K562 (cell line): Measurements from ENCODE around the gene ALK. TPM values are rescaled to one million over a fixed set of nuclear protein-coding genes. Genes with fewer than 3 reads are reported as not detected.

Experiments used
- ATAC-seq: fragments of 200-7000 bp; cut with Tn5 transposase; 3 replicates; pipeline ENCODE4 v1.9.1; 2020; ENCODE audit warnings: moderate library complexity
- BruUV-seq: library from RNA; stranded (reverse); fragments of 400-500 nt; replicated peaks from 2 replicates; lab custom pipeline; 2021; lab: Mats Ljungman, UMichigan
- CTCF ChIA-PET: fragments of 300-600 bp; formaldehyde crosslinking; extraction: SDS; loops from one replicate; lab custom pipeline; 2021; ENCODE audit warnings: low intra/inter-chr PET ratio; lab: Yijun Ruan, JAX
- POLR2A ChIA-PET: fragments of 300-600, 350-650 bp; sonication (Branson Sonifier 250); formaldehyde crosslinking; extraction: SDS; loops from one replicate; lab custom pipeline; 2021; ENCODE audit warnings: antibody characterized with exemption, inconsistent platforms; lab: Yijun Ruan, JAX
- DNase-seq, 4 experiments: peaks; one replicate each; pipeline versions ENCODE4 v3.0.0 to v3.0.0-alpha.2; 2011 to 2018; ENCODE audit warnings: low spot score in 3 of 4, mixed read lengths in 3 of 4; ENCODE audit errors: extremely low read depth in 1 of 4
- FAIRE-seq: peaks from 2 replicates; lab custom pipeline; 2011; peaks lifted over from hg19 to GRCh38; lab: Jason Lieb, UNC
- H2AFZ ChIP-seq: 2 replicates; pipeline ENCODE4 v1.6.0; 2011; ENCODE audit warnings: low read depth, low read length, control low read depth, inconsistent platforms
- H3K27ac ChIP-seq: fragments of 200-600 bp; 3 replicates; pipeline ENCODE4 v1.8.0; 2011; ENCODE audit warnings: low read depth, mild to moderate bottlenecking, control low read depth, inconsistent platforms, low read length, moderate library complexity, mixed read lengths; ENCODE audit errors: extremely low read depth
- H3K27me3 ChIP-seq, 2 experiments: fragments of 300-600 bp in 1 of 2; 2 replicates in 1 of 2; 3 replicates in 1 of 2; pipeline versions ENCODE4 v1.6.0 to v1.8.0; 2011; ENCODE audit warnings: inconsistent platforms in 2 of 2, low read length in 2 of 2, mild to moderate bottlenecking in 1 of 2, mixed read lengths in 1 of 2, moderate library complexity in 1 of 2; ENCODE audit not compliant: control insufficient read depth in 2 of 2, insufficient read depth in 2 of 2
- H3K36me3 ChIP-seq: fragments of 300-600 bp; 3 replicates; pipeline ENCODE4 v1.8.0; 2011; ENCODE audit warnings: mild to moderate bottlenecking, low read length, inconsistent platforms; ENCODE audit not compliant: control insufficient read depth, insufficient read depth
- H3K4me1 ChIP-seq, 2 experiments: fragments of 200-600 bp in 1 of 2; replicated peaks in 1 of 2; 2 replicates in 1 of 2; 3 replicates in 1 of 2; pipeline versions ENCODE4 v1.5.1 to v1.8.0; 2011; ENCODE audit warnings: inconsistent platforms in 2 of 2, low read length in 2 of 2, mild to moderate bottlenecking in 1 of 2, mixed read lengths in 1 of 2, moderate library complexity in 1 of 2; ENCODE audit not compliant: control insufficient read depth in 2 of 2, insufficient read depth in 2 of 2
- H3K4me2 ChIP-seq: 2 replicates; pipeline ENCODE4 v1.6.1; 2011; ENCODE audit warnings: low read length, control low read depth, inconsistent platforms, mixed read lengths; ENCODE audit not compliant: insufficient read depth
- H3K4me3 ChIP-seq: fragments of 200-600 bp; sonication (generic), shearing (Covaris generic); 2 replicates; pipeline ENCODE4 v1.5.1; 2016; ENCODE audit warnings: control low read depth, inconsistent platforms
- H3K79me2 ChIP-seq: fragments of 200-600 bp; 3 replicates; pipeline ENCODE4 v1.8.0; 2011; ENCODE audit warnings: low read length, inconsistent platforms; ENCODE audit not compliant: control insufficient read depth, insufficient read depth
- H3K9ac ChIP-seq, 2 experiments: 2 replicates each; pipeline versions ENCODE4 v1.6.0 to v1.6.1; 2011; ENCODE audit warnings: low read depth in 2 of 2, low read length in 2 of 2, control low read depth in 1 of 2, inconsistent platforms in 1 of 2, mild to moderate bottlenecking in 1 of 2, mixed read lengths in 1 of 2; ENCODE audit not compliant: insufficient read depth in 1 of 2
- H3K9me1 ChIP-seq: one replicate; pipeline ENCODE4 v1.6.0; 2011; ENCODE audit warnings: inconsistent platforms, mild to moderate bottlenecking, low read length, moderate library complexity; ENCODE audit not compliant: control insufficient read depth, insufficient read depth
- H3K9me3 ChIP-seq: replicated peaks from 2 replicates; pipeline ENCODE4 v1.5.1; 2011; ENCODE audit warnings: low read depth, low read length, inconsistent platforms; ENCODE audit not compliant: control insufficient read depth, insufficient read depth
- H4K20me1 ChIP-seq: replicated peaks from 2 replicates; pipeline ENCODE4 v1.6.1; 2011; ENCODE audit warnings: low read length, inconsistent platforms, mixed read lengths; ENCODE audit not compliant: control insufficient read depth, insufficient read depth
- BMI1 ChIP-seq: fragments of 150-350 bp; IDR thresholded peaks from 2 replicates; pipeline ENCODE4 v1.6.1; 2014; ENCODE audit warnings: low read length
- CBX1 ChIP-seq: sonication (generic); IDR thresholded peaks from 2 replicates; pipeline ENCODE4 v1.6.1; 2016; ENCODE audit warnings: antibody characterized with exemption, low read depth, mild to moderate bottlenecking
- DEAF1 ChIP-seq: fragments of 450-650 bp; formaldehyde crosslinking; IDR thresholded peaks from 2 replicates; pipeline ENCODE4 v1.4.0; 2020; ENCODE audit warnings: mild to moderate bottlenecking, moderate library complexity
- GTF3C2 ChIP-seq: IDR thresholded peaks from 3 replicates; pipeline ENCODE4 v1.6.1; 2011; ENCODE audit warnings: borderline replicate concordance, mild to moderate bottlenecking, moderate library complexity; ENCODE audit not compliant: insufficient read length; ENCODE audit errors: extremely low read depth
- NEUROD1 ChIP-seq: fragments of 150-350 bp; IDR thresholded peaks from 2 replicates; pipeline ENCODE4 v1.6.1; 2014; ENCODE audit warnings: borderline replicate concordance, low read length, low read depth; ENCODE audit not compliant: partially characterized antibody
- SMAD4 ChIP-seq: fragments of 250-450 bp; sonication (Bioruptor Pico); conservative IDR thresholded peaks from 2 replicates; pipeline ENCODE4 v1.8.0; 2021; ENCODE audit warnings: inconsistent platforms, mild to moderate bottlenecking, moderate library complexity
- TCF7L2 ChIP-seq: fragments of 150-350 bp; IDR thresholded peaks from 2 replicates; pipeline ENCODE4 v1.6.1; 2016; ENCODE audit warnings: low read depth, mild to moderate bottlenecking, low read length, moderate library complexity
- TRIM25 ChIP-seq: fragments of 450-650 bp; IDR thresholded peaks from 2 replicates; pipeline ENCODE4 v1.7.0; 2016; ENCODE audit warnings: borderline replicate concordance
- ZBTB11 ChIP-seq, 3 experiments: fragments of 200-800 bp in 1 of 3; fragments of 250-450 bp in 1 of 3; fragments of 450-650 bp in 1 of 3; sonication (Bioruptor Pico) in 1 of 3; sonication (Bioruptor generic) in 1 of 3; formaldehyde crosslinking in 1 of 3; IDR thresholded peaks; 2 replicates each; pipeline versions ENCODE4 v1.6.1 to v1.8.0; 2016 to 2022; ENCODE audit warnings: mild to moderate bottlenecking in 2 of 3, missing genetic modification characterization in 2 of 3, missing compliant biosample characterization in 1 of 3, moderate library complexity in 1 of 3
- ZNF583 ChIP-seq: fragments of 250-450 bp; sonication (Bioruptor Pico); IDR thresholded peaks from 2 replicates; pipeline ENCODE4 v1.4.0; 2020
- WGBS: fragments of 100-300 bp; shearing (Covaris generic); methylation state at CpG from one replicate; pipeline ENCODE4 v1.1.6; 2016; ENCODE audit warnings: low coverage, mixed read lengths; ENCODE audit not compliant: insufficient coverage; ENCODE audit errors: missing lambda C conversion rate; 5-methylcytosine and 5-hydroxymethylcytosine counted together
- in situ Hi-C: fragments of 300-500 bp; cut with MboI; formaldehyde crosslinking; loops from 4 replicates; pipeline ENCODE4 v1.15.0; 2018; ENCODE audit warnings: inconsistent platforms, mixed read lengths
- intact Hi-C: fragments of 100-400 bp; cut with micrococcal nuclease; formaldehyde crosslinking; loops from 2 replicates; pipeline ENCODE4 v1.14.2; 2022
- polyA plus RNA-seq, 8 experiments: library from polyadenylated mRNA; depleted of rRNA in 4 of 8; stranded (reverse) in 5 of 8; unstranded in 3 of 8; fragments of >200 nt; fragmentation: Nextera tagmentation in 2 of 8; fragmentation: Illumina TruSeq in 1 of 8; extraction: Ambion mirVana in 2 of 8; extraction: Trizol in 1 of 8; gene quantifications; 2 replicates each; pipeline versions ENCODE4 v1.2.1 to v1.2.3, GENCODE V29; 2011 to 2014; ENCODE audit warnings: inconsistent platforms in 1 of 8, missing spikeins in 1 of 8
- total RNA-seq, 7 experiments: library from RNA; depleted of rRNA in 6 of 7; stranded (reverse); fragments of >200 nt in 6 of 7; fragmentation: Illumina TruSeq in 2 of 7; extraction: Trizol in 2 of 7; gene quantifications; 2 replicates each; pipeline versions ENCODE4 v1.2.1 to v1.2.3, GENCODE V29; 2011 to 2021; ENCODE audit warnings: low replicate concordance in 1 of 7

The ALK gene
- total and polyA plus RNA-seq, 9 of the 15 experiments (the other 6 are each of a cell fraction or from before 2014, with no cell fraction given) = not detected

GRCh38 chr2:29966266-29966665, 44.9 kb upstream of the ALK start:
- ATAC-seq (no peak), FAIRE-seq (no peak), DNase-seq (no peak)
- BruUV-seq = no TSS peak
- 0% methylated on average over 2 of the region's 2 CpGs for WGBS
- H2AFZ ChIP-seq = no peak overlapping the region
- H3K9ac ChIP-seq = peak overlapping the region in 1 of 2 experiments; percentile 21; a peak in 1 of 4 replicates
- no peak overlapping the region for H3K4me2 ChIP-seq
- ChIA-PET CTCF (no interaction called here), POLR2A (no interaction called here)
- in situ Hi-C loops (no loop called here), intact Hi-C loops (no loop called here)
- no peaks in the 10 kb centered on the region for H3K36me3 ChIP-seq
- H3K4me3 ChIP-seq = no peak overlapping the region
- H3K27ac ChIP-seq = no peak overlapping the region
- H3K27me3 ChIP-seq = peaks cover 0 to 13% of the 10 kb centered on the region in 2 experiments; a peak in 2 of 5 replicates
- H3K9me3 ChIP-seq = no peaks in the 10 kb centered on the region
- no peaks in the 10 kb centered on the region for H3K9me1 ChIP-seq
- 0 out of 2 replicates have a peak, but pooled peaks cover 5% of the 10 kb centered on the region for H4K20me1 ChIP-seq
- no peaks in the 10 kb centered on the region for H3K4me1 ChIP-seq
- H3K79me2 ChIP-seq = no peaks in the 10 kb centered on the region
- TF ChIP-seq BMI1 = no peak
- no peak for TF ChIP-seq TCF7L2
- TF ChIP-seq SMAD4 (CRISPR knock-in tag) = no peak
- TF ChIP-seq NEUROD1 = no peak
- TF ChIP-seq ZBTB11 (CRISPR knock-in tag; IDR thresholded peaks at IDR 0.05) = no peak
- TF ChIP-seq ZNF583 (CRISPR knock-in tag) = no peak
- no peak for TF ChIP-seq GTF3C2
- no peak for TF ChIP-seq TRIM25
- TF ChIP-seq CBX1 = no peak
- no peak for TF ChIP-seq DEAF1 (CRISPR knock-in tag)
